IMR-90 (cell line): ENCODE measurements around the gene SLC30A5. TPM values are rescaled to one million over a fixed set of nuclear protein-coding genes. Genes with fewer than 3 reads are reported as not detected.

Source experiments
- ATAC-seq: fragments of 200-7000 bp; cut with Tn5 transposase; 2 replicates; pipeline ENCODE4 v1.9.1; 2020; ENCODE audit warnings: low read depth, mild to moderate bottlenecking, moderate library complexity
- BruUV-seq: library from RNA; stranded (reverse); fragments of 400-500 nt; replicated peaks from 2 replicates; lab custom pipeline; 2021; lab: Mats Ljungman, UMichigan
- CTCF ChIA-PET: fragments of 300-600 bp; formaldehyde crosslinking; extraction: SDS; loops from one replicate; lab custom pipeline; 2021; ENCODE audit warnings: antibody characterized with exemption; lab: Yijun Ruan, JAX
- POLR2A ChIA-PET: fragments of 300-600 bp; sonication (Branson Sonifier 250); formaldehyde crosslinking; loops from one replicate; lab custom pipeline; 2022; ENCODE audit warnings: antibody characterized with exemption; ENCODE audit not compliant: unreplicated experiment; lab: Charles Lee
- DNase-seq: peaks from one replicate; pipeline ENCODE4 v3.0.0; 2013
- H2AFZ ChIP-seq: replicated peaks from 2 replicates; pipeline ENCODE3; 2013; ENCODE audit warnings: low read length, mild to moderate bottlenecking; ENCODE audit not compliant: poor library complexity
- H2AK5ac ChIP-seq: 2 replicates; pipeline ENCODE4 v1.6.1; 2013; ENCODE audit warnings: low read depth, low read length, inconsistent platforms
- H2AK9ac ChIP-seq: replicated peaks from 2 replicates; pipeline ENCODE3; 2013; ENCODE audit warnings: mild to moderate bottlenecking, low read depth, low read length, moderate library complexity; ENCODE audit not compliant: poor library complexity
- H2BK120ac ChIP-seq: 2 replicates; pipeline ENCODE4 v1.6.1; 2013; ENCODE audit warnings: low read depth, low read length, inconsistent platforms
- H2BK15ac ChIP-seq: 3 replicates; pipeline ENCODE4 v1.6.1; 2013; ENCODE audit warnings: low read depth, low read length, inconsistent platforms
- H2BK20ac ChIP-seq: 2 replicates; pipeline ENCODE4 v1.6.1; 2013; ENCODE audit warnings: low read depth, mild to moderate bottlenecking, inconsistent platforms, low read length, moderate library complexity
- H2BK5ac ChIP-seq: 2 replicates; pipeline ENCODE4 v1.6.1; 2013; ENCODE audit warnings: mild to moderate bottlenecking, low read depth, low read length, inconsistent platforms; ENCODE audit not compliant: poor library complexity, severe bottlenecking
- H3K14ac ChIP-seq: replicated peaks from 2 replicates; pipeline ENCODE4 v1.6.1; 2013; ENCODE audit warnings: low read depth, low read length, inconsistent platforms
- H3K18ac ChIP-seq: 2 replicates; pipeline ENCODE4 v1.6.1; 2013; ENCODE audit warnings: low read depth, low read length, control low read depth
- H3K23ac ChIP-seq: 2 replicates; pipeline ENCODE4 v1.6.1; 2013; ENCODE audit warnings: low read depth, low read length, inconsistent platforms
- H3K27ac ChIP-seq: 2 replicates; pipeline ENCODE4 v1.5.1; 2013; ENCODE audit warnings: mild to moderate bottlenecking, control low read depth, low read length; ENCODE audit not compliant: insufficient read depth
- H3K27me3 ChIP-seq: 2 replicates; pipeline ENCODE4 v1.6.1; 2013; ENCODE audit warnings: low read length; ENCODE audit not compliant: control insufficient read depth, insufficient read depth
- H3K36me3 ChIP-seq: 2 replicates; pipeline ENCODE4 v1.6.1; 2013; ENCODE audit warnings: low read length, mixed read lengths; ENCODE audit not compliant: control insufficient read depth, insufficient read depth
- H3K4ac ChIP-seq: 2 replicates; pipeline ENCODE4 v1.6.1; 2013; ENCODE audit warnings: low read depth, low read length, inconsistent platforms
- H3K4me1 ChIP-seq: 2 replicates; pipeline ENCODE4 v1.6.1; 2013; ENCODE audit warnings: low read length, mixed read lengths; ENCODE audit not compliant: control insufficient read depth, insufficient read depth
- H3K4me2 ChIP-seq: 2 replicates; pipeline ENCODE4 v1.6.1; 2013; ENCODE audit warnings: low read depth, mild to moderate bottlenecking, control low read depth, low read length, moderate library complexity
- H3K4me3 ChIP-seq: 2 replicates; pipeline ENCODE4 v1.5.1; 2013; ENCODE audit warnings: low read depth, mild to moderate bottlenecking, control low read depth, low read length, moderate library complexity; ENCODE audit not compliant: insufficient read depth
- H3K56ac ChIP-seq: 2 replicates; pipeline ENCODE4 v1.6.1; 2013; ENCODE audit warnings: low read length, inconsistent platforms; ENCODE audit not compliant: insufficient read depth; ENCODE audit errors: extremely low read depth
- H3K79me1 ChIP-seq, 2 experiments: 2 replicates each; pipeline ENCODE4 v1.6.1; 2013; ENCODE audit warnings: low read length in 2 of 2, inconsistent platforms in 1 of 2, low read depth in 1 of 2
- H3K9ac ChIP-seq: 2 replicates; pipeline ENCODE4 v1.6.1; 2013; ENCODE audit warnings: low read depth, low read length, control low read depth
- H3K9me1 ChIP-seq: 2 replicates; pipeline ENCODE4 v1.6.1; 2013; ENCODE audit warnings: low read length, inconsistent platforms; ENCODE audit not compliant: insufficient read depth
- H3K9me3 ChIP-seq: 2 replicates; pipeline ENCODE4 v1.6.1; 2013; ENCODE audit warnings: low read length; ENCODE audit not compliant: control insufficient read depth, insufficient read depth
- H4K20me1 ChIP-seq: 2 replicates; pipeline ENCODE4 v1.6.1; 2013; ENCODE audit warnings: low read length, inconsistent platforms; ENCODE audit not compliant: insufficient read depth
- H4K5ac ChIP-seq: 2 replicates; pipeline ENCODE4 v1.6.1; 2013; ENCODE audit warnings: mild to moderate bottlenecking, low read depth, low read length, control low read depth
- H4K8ac ChIP-seq, 2 experiments: 2 replicates each; pipeline ENCODE4 v1.6.1; 2013; ENCODE audit warnings: low read depth in 2 of 2, low read length in 2 of 2, control low read depth in 1 of 2, inconsistent platforms in 1 of 2
- H4K91ac ChIP-seq: 2 replicates; pipeline ENCODE4 v1.6.1; 2013; ENCODE audit warnings: low read depth, low read length, inconsistent platforms; ENCODE audit not compliant: insufficient read depth
- BHLHE40 ChIP-seq: fragments of 150-350 bp; IDR thresholded peaks from 2 replicates; pipeline ENCODE4 v1.6.1; 2016; ENCODE audit warnings: mild to moderate bottlenecking, low read depth, low read length
- CEBPB ChIP-seq: IDR thresholded peaks from 2 replicates; pipeline ENCODE4 v1.6.1; 2012; ENCODE audit warnings: low read depth, low read length, improper control_type of control experiment
- CHD1 ChIP-seq: IDR thresholded peaks from 2 replicates; pipeline ENCODE4 v1.6.1; 2012; ENCODE audit warnings: low read depth, low read length, improper control_type of control experiment
- FOS ChIP-seq: fragments of 150-350 bp; IDR thresholded peaks from 2 replicates; pipeline ENCODE4 v1.6.1; 2016; ENCODE audit warnings: low read depth, low read length
- MAFK ChIP-seq: IDR thresholded peaks from 2 replicates; pipeline ENCODE4 v1.6.1; 2012; ENCODE audit warnings: low read depth, low read length, improper control_type of control experiment
- MAZ ChIP-seq: IDR thresholded peaks from 2 replicates; pipeline ENCODE4 v1.6.1; 2012; ENCODE audit warnings: low read depth, mild to moderate bottlenecking, low read length, improper control_type of control experiment, moderate library complexity, borderline replicate concordance
- MXI1 ChIP-seq: IDR thresholded peaks from 2 replicates; pipeline ENCODE4 v1.6.1; 2012; ENCODE audit warnings: low read depth, mild to moderate bottlenecking, low read length, moderate library complexity, borderline replicate concordance
- NFE2L2 ChIP-seq: fragments of 150-350 bp; IDR thresholded peaks from 2 replicates; pipeline ENCODE4 v1.6.1; 2016; ENCODE audit warnings: low read depth, mild to moderate bottlenecking, low read length
- POLR2A ChIP-seq: IDR thresholded peaks from 2 replicates; pipeline ENCODE4 v1.6.1; 2012; ENCODE audit warnings: mild to moderate bottlenecking, low read depth, low read length
- RAD21 ChIP-seq: IDR thresholded peaks from 2 replicates; pipeline ENCODE4 v1.6.1; 2012; ENCODE audit warnings: low read length, improper control_type of control experiment
- RCOR1 ChIP-seq: IDR thresholded peaks from 2 replicates; pipeline ENCODE4 v1.6.1; 2012; ENCODE audit warnings: mild to moderate bottlenecking, low read length, improper control_type of control experiment; ENCODE audit not compliant: insufficient replicate concordance
- RFX5 ChIP-seq: IDR thresholded peaks from 2 replicates; pipeline ENCODE4 v1.8.0; 2012; ENCODE audit warnings: low read depth, mild to moderate bottlenecking, low read length, moderate library complexity
- SMC3 ChIP-seq: fragments of 150-350 bp; IDR thresholded peaks from 2 replicates; pipeline ENCODE4 v1.6.1; 2016; ENCODE audit warnings: low read depth, mild to moderate bottlenecking, antibody characterized with exemption, low read length, moderate library complexity
- WGBS, 2 experiments: methylation state at CpG; one replicate each; pipeline versions ENCODE4 v1.1.5 to v1.1.7; 2013; ENCODE audit warnings: missing lambda C conversion rate in 2 of 2; ENCODE audit not compliant: insufficient read length in 1 of 2; ENCODE audit errors: extremely low coverage in 2 of 2; 5-methylcytosine and 5-hydroxymethylcytosine counted together
- dilution Hi-C: fragments of 300-500 bp; cut with HindIII; formaldehyde crosslinking; loops from one replicate; pipeline ENCODE4 v1.14.3; 2018; ENCODE audit warnings: low sequenced_read_pairs; ENCODE audit not compliant: unreplicated experiment
- in situ Hi-C: fragments of 300-500 bp; cut with MboI; formaldehyde crosslinking; loops from 3 replicates; pipeline ENCODE4 v1.14.3; 2019; ENCODE audit warnings: low sequenced_read_pairs, inconsistent platforms, mixed read lengths
- intact Hi-C: fragments of 100-400 bp; cut with micrococcal nuclease; formaldehyde crosslinking; loops from 2 replicates; pipeline ENCODE4 v1.10.0; 2022
- polyA plus RNA-seq, 3 experiments: library from polyadenylated mRNA; depleted of rRNA; stranded (reverse); fragments of >200 nt; gene quantifications; 2 replicates each; pipeline ENCODE4 v1.2.3, GENCODE V29; 2012; ENCODE audit warnings: low replicate concordance in 1 of 3
- total RNA-seq: library from RNA; depleted of rRNA; stranded (reverse); fragments of >200 nt; gene quantifications from 2 replicates; pipeline ENCODE4 v1.2.3, GENCODE V29; 2012
- TF ChIP-seq, protein P1 (sequence below): conservative IDR thresholded peaks from 2 replicates; pipeline ENCODE4 v1.5.1; 2012; ENCODE audit warnings: mild to moderate bottlenecking, low read depth, low read length, improper control_type of control experiment
- TF ChIP-seq, protein P2 (sequence below): fragments of 150-350 bp; IDR thresholded peaks from 2 replicates; pipeline ENCODE4 v1.6.1; 2016; ENCODE audit warnings: low read depth, mild to moderate bottlenecking, low read length, moderate library complexity, borderline replicate concordance
- TF ChIP-seq, protein P3 (sequence below): fragments of 150-350 bp; IDR thresholded peaks from 2 replicates; pipeline ENCODE4 v1.6.1; 2017; ENCODE audit warnings: mild to moderate bottlenecking, antibody characterized with exemption, low read length, low read depth

SLC30A5 gene
- total and polyA plus RNA-seq, 2 of the 4 experiments (the other 2 are of a cell fraction) = 21.2 to 34.8 TPM

DNA sequence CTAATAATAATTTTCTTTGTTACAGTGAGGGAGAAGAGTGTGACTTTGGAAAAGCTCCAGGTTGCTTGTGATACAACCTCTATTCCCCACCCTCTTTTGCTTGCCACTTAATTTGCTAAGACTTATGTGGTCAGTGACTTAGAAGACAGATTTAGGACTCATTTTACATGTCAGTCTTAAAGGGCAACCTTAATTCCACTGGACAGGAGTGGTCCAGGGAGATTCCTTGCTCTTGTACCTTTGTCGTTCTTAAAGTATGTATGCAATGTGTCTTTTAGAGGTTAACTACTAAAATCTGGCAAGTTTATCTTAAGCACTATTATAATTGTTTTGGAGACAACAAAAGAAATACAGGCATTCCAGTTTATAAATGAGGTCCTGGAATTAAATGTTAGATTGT, 20.0 kb downstream of the SLC30A5 start:
- no peaks in the 10 kb centered on the region for H3K9me3 ChIP-seq

More for the DNA sequence above, 20.0 kb downstream of the SLC30A5 start:
- ATAC-seq (no peak), DNase-seq (no peak)
- in situ Hi-C loops = loop anchor here (10.0 kb wide), 1 partner anchor 221 kb away; the partner anchor contains the start of gene CCDC125
- Histone ChIP-seq H3K9ac (no peak overlapping the region), H4K8ac (no peak overlapping the region), H3K4me3 (no peak overlapping the region), H2BK15ac (no peak overlapping the region), H3K18ac (no peak overlapping the region), H2AK5ac (no peak overlapping the region), H3K56ac (no peak overlapping the region), H3K4me1 (no peaks in the 10 kb centered on the region), H3K23ac (no peak overlapping the region), H4K91ac (no peak overlapping the region), H2BK120ac (no peak overlapping the region), H4K20me1 (no peaks in the 10 kb centered on the region), H2BK20ac (no peak overlapping the region), H3K14ac (no peak overlapping the region), H3K9me1 (no peaks in the 10 kb centered on the region), H3K4ac (no peak overlapping the region), H3K27me3 (no peaks in the 10 kb centered on the region), H4K5ac (no peak overlapping the region), H3K27ac (no peak overlapping the region), H2AK9ac (no peak overlapping the region), H2BK5ac (no peak overlapping the region), H2AFZ (no peak overlapping the region), H3K4me2 (no peak overlapping the region), H3K79me1 (peaks cover 0 to 8% of the 10 kb centered on the region in 2 experiments; a peak in 2 of 4 replicates), H3K36me3 (peaks cover 19% of the 10 kb centered on the region)
- WGBS, 2 experiments = no CpG with 5 or more reads among the region's 1 CpG
- ChIA-PET POLR2A (no interaction called here), CTCF (no interaction called here)
- dilution Hi-C loops = no loop called here
- TF ChIP-seq, protein P1, sequence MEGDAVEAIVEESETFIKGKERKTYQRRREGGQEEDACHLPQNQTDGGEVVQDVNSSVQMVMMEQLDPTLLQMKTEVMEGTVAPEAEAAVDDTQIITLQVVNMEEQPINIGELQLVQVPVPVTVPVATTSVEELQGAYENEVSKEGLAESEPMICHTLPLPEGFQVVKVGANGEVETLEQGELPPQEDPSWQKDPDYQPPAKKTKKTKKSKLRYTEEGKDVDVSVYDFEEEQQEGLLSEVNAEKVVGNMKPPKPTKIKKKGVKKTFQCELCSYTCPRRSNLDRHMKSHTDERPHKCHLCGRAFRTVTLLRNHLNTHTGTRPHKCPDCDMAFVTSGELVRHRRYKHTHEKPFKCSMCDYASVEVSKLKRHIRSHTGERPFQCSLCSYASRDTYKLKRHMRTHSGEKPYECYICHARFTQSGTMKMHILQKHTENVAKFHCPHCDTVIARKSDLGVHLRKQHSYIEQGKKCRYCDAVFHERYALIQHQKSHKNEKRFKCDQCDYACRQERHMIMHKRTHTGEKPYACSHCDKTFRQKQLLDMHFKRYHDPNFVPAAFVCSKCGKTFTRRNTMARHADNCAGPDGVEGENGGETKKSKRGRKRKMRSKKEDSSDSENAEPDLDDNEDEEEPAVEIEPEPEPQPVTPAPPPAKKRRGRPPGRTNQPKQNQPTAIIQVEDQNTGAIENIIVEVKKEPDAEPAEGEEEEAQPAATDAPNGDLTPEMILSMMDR = no peak
- TF ChIP-seq, protein P2, sequence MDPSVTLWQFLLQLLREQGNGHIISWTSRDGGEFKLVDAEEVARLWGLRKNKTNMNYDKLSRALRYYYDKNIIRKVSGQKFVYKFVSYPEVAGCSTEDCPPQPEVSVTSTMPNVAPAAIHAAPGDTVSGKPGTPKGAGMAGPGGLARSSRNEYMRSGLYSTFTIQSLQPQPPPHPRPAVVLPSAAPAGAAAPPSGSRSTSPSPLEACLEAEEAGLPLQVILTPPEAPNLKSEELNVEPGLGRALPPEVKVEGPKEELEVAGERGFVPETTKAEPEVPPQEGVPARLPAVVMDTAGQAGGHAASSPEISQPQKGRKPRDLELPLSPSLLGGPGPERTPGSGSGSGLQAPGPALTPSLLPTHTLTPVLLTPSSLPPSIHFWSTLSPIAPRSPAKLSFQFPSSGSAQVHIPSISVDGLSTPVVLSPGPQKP = no peak
- TF ChIP-seq RCOR1 (no peak), NFE2L2 (no peak), FOS (no peak), MAZ (no peak), MXI1 (no peak), CHD1 (no peak), MAFK (no peak), CEBPB (no peak), RFX5 (no peak), POLR2A (no peak), RAD21 (no peak), BHLHE40 (no peak), SMC3 (no peak)
- TF ChIP-seq, protein P3, sequence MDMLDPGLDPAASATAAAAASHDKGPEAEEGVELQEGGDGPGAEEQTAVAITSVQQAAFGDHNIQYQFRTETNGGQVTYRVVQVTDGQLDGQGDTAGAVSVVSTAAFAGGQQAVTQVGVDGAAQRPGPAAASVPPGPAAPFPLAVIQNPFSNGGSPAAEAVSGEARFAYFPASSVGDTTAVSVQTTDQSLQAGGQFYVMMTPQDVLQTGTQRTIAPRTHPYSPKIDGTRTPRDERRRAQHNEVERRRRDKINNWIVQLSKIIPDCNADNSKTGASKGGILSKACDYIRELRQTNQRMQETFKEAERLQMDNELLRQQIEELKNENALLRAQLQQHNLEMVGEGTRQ = no peak
- intact Hi-C loops = no loop called here
- BruUV-seq = no TSS peak
